Measurements from ENCODE around the gene USP53.
"Not testable (repeated sequence)": the region's sequence is repeated elsewhere in the genome, so short reads cannot be mapped to it uniquely, and the experiment has no call there.

Gene USP53

GRCh38 chr4:119264743-119265142 lies 52.2 kb downstream of the USP53 start:
- H3K36me3 Mint-ChIP-seq (ENCODE audit: low read depth): peaks cover 13% of the 10 kb centered on the region
- H3K4me1 Mint-ChIP-seq (ENCODE audit: low read depth): no peaks in the 10 kb centered on the region
- no peaks in the 10 kb centered on the region for H3K27me3 Mint-ChIP-seq (ENCODE audit: low read depth)
- H3K4me3 Mint-ChIP-seq: no peak overlapping the region
- H3K27ac Mint-ChIP-seq: no peak overlapping the region
- DNase-seq (ENCODE audit: low spot score): no peak
- peaks cover 11% of the 10 kb centered on the region for H3K9me3 Mint-ChIP-seq

GRCh38 chr4:119266153-119266552 lies 53.6 kb downstream of the USP53 start:
- DNase-seq (ENCODE audit: low spot score): no peak
- Mint-ChIP-seq H3K9me3 (peaks cover 11% of the 10 kb centered on the region), H3K27ac (no peak overlapping the region), H3K4me1 (ENCODE audit: low read depth) (no peaks in the 10 kb centered on the region), H3K27me3 (ENCODE audit: low read depth) (no peaks in the 10 kb centered on the region), H3K4me3 (no peak overlapping the region), H3K36me3 (ENCODE audit: low read depth) (peaks cover 13% of the 10 kb centered on the region)

GRCh38 chr4:119268466-119268865 lies 56.0 kb downstream of the USP53 start:
- H3K27ac Mint-ChIP-seq: no peak overlapping the region
- H3K4me1 Mint-ChIP-seq (ENCODE audit: low read depth): no peaks in the 10 kb centered on the region
- DNase-seq (ENCODE audit: low spot score): no peak
- H3K4me3 Mint-ChIP-seq: no peak overlapping the region
- peaks cover 13% of the 10 kb centered on the region for H3K36me3 Mint-ChIP-seq (ENCODE audit: low read depth)
- H3K9me3 Mint-ChIP-seq: peaks cover 11% of the 10 kb centered on the region
- no peaks in the 10 kb centered on the region for H3K27me3 Mint-ChIP-seq (ENCODE audit: low read depth)

GRCh38 chr4:119271361-119272085 lies 59.0 kb downstream of the USP53 start:
- Mint-ChIP-seq H3K27ac (no peak overlapping the region), H3K27me3 (ENCODE audit: low read depth) (no peaks in the 10 kb centered on the region), H3K9me3 (peaks cover 4% of the 10 kb centered on the region), H3K36me3 (ENCODE audit: low read depth) (peaks cover 4% of the 10 kb centered on the region), H3K4me1 (ENCODE audit: low read depth) (no peaks in the 10 kb centered on the region), H3K4me3 (no peak overlapping the region)
- no peak for DNase-seq (ENCODE audit: low spot score)

GRCh38 chr4:119279541-119279940 lies 67.0 kb downstream of the USP53 start:
- not testable (repeated sequence) for H3K27me3 Mint-ChIP-seq (ENCODE audit: low read depth); H3K4me3 Mint-ChIP-seq; H3K9me3 Mint-ChIP-seq; DNase-seq (ENCODE audit: low spot score); H3K27ac Mint-ChIP-seq; H3K36me3 Mint-ChIP-seq (ENCODE audit: low read depth)
- peaks cover 13% of the 10 kb centered on the region for H3K4me1 Mint-ChIP-seq (ENCODE audit: low read depth)

GRCh38 chr4:119279945-119280344 lies 67.4 kb downstream of the USP53 start:
- not testable (repeated sequence) for H3K27me3 Mint-ChIP-seq (ENCODE audit: low read depth); H3K27ac Mint-ChIP-seq; H3K36me3 Mint-ChIP-seq (ENCODE audit: low read depth); H3K9me3 Mint-ChIP-seq; DNase-seq (ENCODE audit: low spot score); H3K4me3 Mint-ChIP-seq
- H3K4me1 Mint-ChIP-seq (ENCODE audit: low read depth): peaks cover 16% of the 10 kb centered on the region

GRCh38 chr4:119281393-119281792 lies 68.9 kb downstream of the USP53 start:
- no peak overlapping the region for H3K27ac Mint-ChIP-seq
- no peak for DNase-seq (ENCODE audit: low spot score)

GRCh38 chr4:119284876-119285780 lies 72.6 kb downstream of the USP53 start:
- peak overlapping the region; percentile 74 for H3K4me3 Mint-ChIP-seq
- H3K27me3 Mint-ChIP-seq (ENCODE audit: low read depth): no peaks in the 10 kb centered on the region
- DNase-seq (ENCODE audit: low spot score): no peak
- no peaks in the 10 kb centered on the region for H3K9me3 Mint-ChIP-seq
- H3K4me1 Mint-ChIP-seq (ENCODE audit: low read depth): peaks cover 20% of the 10 kb centered on the region
- H3K36me3 Mint-ChIP-seq (ENCODE audit: low read depth): peaks cover 3% of the 10 kb centered on the region
- peak overlapping the region; percentile 79 for H3K27ac Mint-ChIP-seq

More at GRCh38 chr4:119281393-119281792, 68.9 kb downstream of the USP53 start:
- H3K4me3 Mint-ChIP-seq: no peak overlapping the region
- H3K9me3 Mint-ChIP-seq: no peaks in the 10 kb centered on the region
- H3K4me1 Mint-ChIP-seq (ENCODE audit: low read depth): peaks cover 20% of the 10 kb centered on the region
- no peaks in the 10 kb centered on the region for H3K27me3 Mint-ChIP-seq (ENCODE audit: low read depth)
- peaks cover 6% of the 10 kb centered on the region for H3K36me3 Mint-ChIP-seq (ENCODE audit: low read depth)

- no peaks in the 10 kb centered on the region for H3K27me3 Mint-ChIP-seq (ENCODE audit: low read depth)
- H3K36me3 Mint-ChIP-seq (ENCODE audit: low read depth): no peaks in the 10 kb centered on the region
- no peak overlapping the region for H3K27ac Mint-ChIP-seq
- no peak overlapping the region for H3K4me3 Mint-ChIP-seq
- no peak for DNase-seq (ENCODE audit: low spot score)
- peaks cover 14% of the 10 kb centered on the region for H3K4me1 Mint-ChIP-seq (ENCODE audit: low read depth)
- H3K9me3 Mint-ChIP-seq: no peaks in the 10 kb centered on the region
Measured at GRCh38 chr4:119286377-119287002, 74.0 kb downstream of the USP53 start.

- Mint-ChIP-seq H3K27me3 (ENCODE audit: low read depth) (no peaks in the 10 kb centered on the region), H3K9me3 (no peaks in the 10 kb centered on the region), H3K36me3 (ENCODE audit: low read depth) (peaks cover 3% of the 10 kb centered on the region), H3K4me3 (no peak overlapping the region), H3K27ac (no peak overlapping the region), H3K4me1 (ENCODE audit: low read depth) (peaks cover 7% of the 10 kb centered on the region)
- no peak for DNase-seq (ENCODE audit: low spot score)
Measured at GRCh38 chr4:119289313-119289712, 76.8 kb downstream of the USP53 start.

- no peak for DNase-seq (ENCODE audit: low spot score)
- Mint-ChIP-seq H3K4me3 (no peak overlapping the region), H3K27me3 (ENCODE audit: low read depth) (no peaks in the 10 kb centered on the region), H3K27ac (no peak overlapping the region), H3K36me3 (ENCODE audit: low read depth) (peaks cover 3% of the 10 kb centered on the region), H3K9me3 (no peaks in the 10 kb centered on the region), H3K4me1 (ENCODE audit: low read depth) (peaks cover 3% of the 10 kb centered on the region)
Measured at GRCh38 chr4:119290598-119290997, 78.1 kb downstream of the USP53 start.

GRCh38 chr4:119296356-119296755 lies 83.8 kb downstream of the USP53 start:
- H3K36me3 Mint-ChIP-seq (ENCODE audit: low read depth): peaks cover 39% of the 10 kb centered on the region
- peaks cover 4% of the 10 kb centered on the region for H3K9me3 Mint-ChIP-seq
- no peaks in the 10 kb centered on the region for H3K27me3 Mint-ChIP-seq (ENCODE audit: low read depth)
- H3K4me1 Mint-ChIP-seq (ENCODE audit: low read depth): peaks cover 20% of the 10 kb centered on the region
- no peak for DNase-seq (ENCODE audit: low spot score)
- H3K27ac Mint-ChIP-seq: no peak overlapping the region
- H3K4me3 Mint-ChIP-seq: no peak overlapping the region

GRCh38 chr4:119297795-119298194 lies 85.3 kb downstream of the USP53 start:
- peak overlapping the region; percentile 96 for H3K4me3 Mint-ChIP-seq
- H3K36me3 Mint-ChIP-seq (ENCODE audit: low read depth): peaks cover 38% of the 10 kb centered on the region
- H3K9me3 Mint-ChIP-seq: peaks cover 4% of the 10 kb centered on the region
- no peaks in the 10 kb centered on the region for H3K27me3 Mint-ChIP-seq (ENCODE audit: low read depth)
- no peak for DNase-seq (ENCODE audit: low spot score)
- peaks cover 25% of the 10 kb centered on the region for H3K4me1 Mint-ChIP-seq (ENCODE audit: low read depth)
- H3K27ac Mint-ChIP-seq: no peak overlapping the region

GRCh38 chr4:119299260-119299671 lies 86.8 kb downstream of the USP53 start:
- no peak for DNase-seq (ENCODE audit: low spot score)
- peak overlapping the region; percentile 96 for H3K4me3 Mint-ChIP-seq
- H3K36me3 Mint-ChIP-seq (ENCODE audit: low read depth): peaks cover 37% of the 10 kb centered on the region

More at GRCh38 chr4:119299260-119299671, 86.8 kb downstream of the USP53 start:
- H3K4me1 Mint-ChIP-seq (ENCODE audit: low read depth): peaks cover 25% of the 10 kb centered on the region
- H3K9me3 Mint-ChIP-seq: peaks cover 4% of the 10 kb centered on the region
- peak overlapping the region; percentile 99 for H3K27ac Mint-ChIP-seq
- peaks cover 4% of the 10 kb centered on the region for H3K27me3 Mint-ChIP-seq (ENCODE audit: low read depth)
